Pancreas (tissue), 10 donors: ENCODE results near the gene VPS13D. TPM values are rescaled to one million over a fixed set of nuclear protein-coding genes. Genes with fewer than 3 reads are reported as not detected.

Source experiments
- ATAC-seq, 4 donors: fragments of 200-7000 bp; cut with Tn5 transposase; one replicate each; pipeline versions ENCODE4 v1.8.0 to v1.9.1; 2020; ENCODE audit warnings: mild to moderate bottlenecking in 4 of 4, moderate library complexity in 4 of 4
- DNase-seq, 6 donors: peaks; one replicate each; pipeline ENCODE4 v3.0.0-alpha.2; 2020
- FAIRE-seq: peaks from 2 replicates; lab custom pipeline; 2012; peaks lifted over from hg19 to GRCh38; lab: Jason Lieb, UNC
- H3K27ac ChIP-seq, 4 donors: fragments of 200-600 bp; sonication (generic); 1 replicate in 3 of 4; 2 replicates in 1 of 4; pipeline versions ENCODE4 v1.5.0 to v1.8.0; 2020
- H3K27me3 ChIP-seq, 4 donors: fragments of 200-600 bp; one replicate each; pipeline ENCODE4 v1.8.0; 2021
- H3K36me3 ChIP-seq, 3 donors: fragments of 200-600 bp; sonication (generic) in 1 of 3; one replicate each; pipeline versions ENCODE4 v1.5.0 to v1.8.0; 2020 to 2021
- H3K4me1 ChIP-seq, 3 donors: fragments of 200-600 bp; one replicate each; pipeline ENCODE4 v1.8.0; 2021
- H3K4me3 ChIP-seq, 4 donors: fragments of 200-600 bp; sonication (generic) in 2 of 4; one replicate each; pipeline versions ENCODE4 v1.5.0 to v1.8.0; 2020 to 2021
- H3K9me3 ChIP-seq, 4 donors: fragments of 200-600 bp; one replicate each; pipeline ENCODE4 v1.8.0; 2021
- CTCF ChIP-seq, 4 donors: fragments of 200-600 bp; sonication (generic) in 3 of 4; IDR thresholded peaks; one replicate each; pipeline versions ENCODE4 v1.5.0 to v1.8.0; 2021; ENCODE audit warnings: antibody characterized with exemption in 4 of 4
- WGBS, 2 donors: extraction: QIAGEN DNeasy Blood & Tissue Kit; methylation state at CpG; one replicate each; pipeline ENCODE4 v1.1.7; 2013; 5-methylcytosine and 5-hydroxymethylcytosine counted together
- intact Hi-C, 3 donors: fragments of 100-400 bp; cut with DNase I; formaldehyde crosslinking; loops; one replicate each; pipeline versions ENCODE4 v1.11.1 to v1.14.2; 2022
- polyA plus RNA-seq, 2 donors: library from polyadenylated mRNA; stranded (reverse); fragments of 200-250 nt; gene quantifications; one replicate each; pipeline ENCODE4 v1.2.3, GENCODE V29; 2013
- total RNA-seq, 6 donors: library from RNA; stranded (reverse); fragmentation: NEBNext Ultra II Directional in 4 of 6; extraction: Animal tissue kit (Norgen Biotek cat#: 25700) in 4 of 6; gene quantifications; one replicate each; pipeline versions ENCODE4 v1.2.1 to v1.2.4, GENCODE V29; 2021 to 2023
- donor health status: healthy with polysubstance abuse.
- donor health status: DM: no; HTN: no; CAD: no; lungs with moderate emphysema.
- donor health status: DM: no; HTN: no; CAD: no.
- donor health status: control.
- donor health status: control.
- donor health status: Bipolar disorder and iron deficiency.
- donor health status: DM: yes; HTN: yes; CAD: no.
- donor health status: DM: no; HTN: no; CAD: no.
- donor health status: DM: no; HTN: no; CAD: no.
- donor health status: DM: yes; HTN: yes; CAD: no.

VPS13D gene
- total and polyA plus RNA-seq, 8 donors = 13.7 to 39.0 (median 24.8) TPM

- intact Hi-C loops = no loop called here
- no peaks in the 10 kb centered on the region for H3K36me3 ChIP-seq
- no peak overlapping the region for H3K27ac ChIP-seq
- no peak for DNase-seq
- no peaks in the 10 kb centered on the region for H3K27me3 ChIP-seq
- H3K4me3 ChIP-seq = peak overlapping the region in 1 of 4 donors; percentile 100
- no peak for FAIRE-seq
- H3K9me3 ChIP-seq = no peaks in the 10 kb centered on the region
- ATAC-seq = no peak
- 60 to 66% methylated on average over 13 of the region's 13 CpGs for WGBS, 2 donors
- no peak for TF ChIP-seq CTCF (IDR thresholded peaks at IDR 0.05)
- peaks cover 6 to 17% (median 6%) of the 10 kb centered on the region in 3 donors for H3K4me1 ChIP-seq
Measured at GRCh38 chr1:12229386-12229834, 420 bp upstream of the VPS13D start.

- Histone ChIP-seq H3K9me3 (no peaks in the 10 kb centered on the region), H3K4me3 (peak overlapping the region; percentile 97 to 100 (median 100)), H3K36me3 (no peaks in the 10 kb centered on the region), H3K4me1 (peaks cover 6 to 17% (median 6%) of the 10 kb centered on the region in 3 donors), H3K27ac (peak overlapping the region; percentile 67 to 87 (median 85)), H3K27me3 (no peaks in the 10 kb centered on the region)
- TF ChIP-seq CTCF (IDR thresholded peaks at IDR 0.05) = no peak
- WGBS, 2 donors = 0% methylated on average over 36 of the region's 36 CpGs
- peak; percentile 82 to 90 (median 88) for ATAC-seq
- no peak for FAIRE-seq
- intact Hi-C loops = no loop called here
- DNase-seq = peak; percentile 82 to 92 (median 85)
Measured at GRCh38 chr1:12230549-12231275, 882 bp downstream of the VPS13D start.

- no peaks in the 10 kb centered on the region for H3K36me3 ChIP-seq
- FAIRE-seq (no peak), DNase-seq (no peak), ATAC-seq (no peak)
- TF ChIP-seq CTCF (IDR thresholded peaks at IDR 0.05) = no peak
- peak overlapping the region; percentile 67 to 87 (median 85) for H3K27ac ChIP-seq
- WGBS, 2 donors = 3 to 4% methylated on average over 4 of the region's 4 CpGs
- H3K4me1 ChIP-seq = peaks cover 6 to 17% (median 6%) of the 10 kb centered on the region in 3 donors
- intact Hi-C loops = no loop called here
- no peaks in the 10 kb centered on the region for H3K9me3 ChIP-seq
- H3K27me3 ChIP-seq = no peaks in the 10 kb centered on the region
- H3K4me3 ChIP-seq = peak overlapping the region in 3 of 4 donors; percentile 99 to 100 (median 100)
Measured at GRCh38 chr1:12231276-12231595, 1.4 kb downstream of the VPS13D start.

DNA sequence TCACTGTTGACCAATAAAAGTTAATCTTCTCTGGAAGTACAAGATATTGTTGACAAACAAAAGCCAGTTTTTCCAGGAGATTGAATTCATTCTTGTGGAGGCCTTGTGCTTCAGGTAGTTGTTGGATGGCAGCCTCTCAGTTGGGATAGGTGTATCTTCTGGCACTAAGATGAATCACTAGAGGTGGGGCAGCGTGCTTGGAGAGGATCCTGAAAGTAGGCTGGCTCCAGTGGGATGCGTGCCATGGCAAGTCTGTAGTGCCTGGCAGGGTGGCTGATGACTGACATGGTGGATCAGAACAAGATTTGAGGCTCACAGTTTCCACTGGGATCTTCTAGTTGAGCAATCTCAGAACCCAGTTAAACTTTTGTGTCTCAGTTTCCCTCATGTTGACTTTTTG lies 2.4 kb downstream of the VPS13D start:
- H3K4me1 ChIP-seq = peaks cover 6 to 17% (median 6%) of the 10 kb centered on the region in 3 donors
- no peaks in the 10 kb centered on the region for H3K27me3 ChIP-seq
- ATAC-seq (no peak), DNase-seq (no peak), FAIRE-seq (no peak)
- H3K9me3 ChIP-seq = no peaks in the 10 kb centered on the region
- no peaks in the 10 kb centered on the region for H3K36me3 ChIP-seq
- TF ChIP-seq CTCF (IDR thresholded peaks at IDR 0.05) = no peak
- 77 to 98% methylated on average over 2 of the region's 2 CpGs for WGBS, 2 donors
- intact Hi-C loops = no loop called here
- H3K27ac ChIP-seq = peak overlapping the region in 1 of 4 donors; percentile 87
- no peak overlapping the region for H3K4me3 ChIP-seq

GRCh38 chr1:12244078-12244477 lies 14.2 kb downstream of the VPS13D start:
- intact Hi-C loops = no loop called here
- FAIRE-seq (no peak), DNase-seq (no peak), ATAC-seq (peak in 1 of 4 donors; percentile 36)
- Histone ChIP-seq H3K4me3 (no peak overlapping the region), H3K9me3 (no peaks in the 10 kb centered on the region), H3K36me3 (peaks cover 0 to 35% (median 0%) of the 10 kb centered on the region in 3 donors), H3K27me3 (no peaks in the 10 kb centered on the region), H3K27ac (no peak overlapping the region), H3K4me1 (no peaks in the 10 kb centered on the region)
- TF ChIP-seq CTCF (IDR thresholded peaks at IDR 0.05) = no peak
- 62 to 71% methylated on average over 2 of the region's 2 CpGs for WGBS, 2 donors
